Heart right ventricle (tissue), 16 donors: ENCODE results near the gene CCNDBP1. TPM values are rescaled to one million over a fixed set of nuclear protein-coding genes. Genes with fewer than 3 reads are reported as not detected.

ENCODE experiments used
- ATAC-seq, 8 donors: fragments of 200-7000 bp; cut with Tn5 transposase; one replicate each; pipeline ENCODE4 v1.9.1; 2020; ENCODE audit warnings: mild to moderate bottlenecking in 8 of 8, moderate library complexity in 8 of 8, moderate number of reproducible peaks in 1 of 8
- DNase-seq, 2 donors: peaks; one replicate each; pipeline ENCODE4 v3.0.0-alpha.2; 2020
- H3K27ac ChIP-seq, 10 donors: fragments of 200-600 bp; sonication (generic) in 2 of 10; one replicate each; pipeline versions ENCODE4 v1.5.0 to v1.8.0; 2020 to 2022; ENCODE audit warnings: mild to moderate bottlenecking in 3 of 10
- H3K27me3 ChIP-seq, 7 donors: fragments of 200-600 bp; one replicate each; pipeline ENCODE4 v1.8.0; 2021 to 2022; ENCODE audit warnings: mild to moderate bottlenecking in 2 of 7
- H3K36me3 ChIP-seq, 9 donors: fragments of 200-600 bp; sonication (generic) in 1 of 9; one replicate each; pipeline versions ENCODE4 v1.5.0 to v1.8.0; 2020 to 2022; ENCODE audit warnings: mild to moderate bottlenecking in 2 of 9
- H3K4me1 ChIP-seq, 9 donors: fragments of 200-600 bp; sonication (generic) in 1 of 9; one replicate each; pipeline versions ENCODE4 v1.5.0 to v1.8.0; 2020 to 2022; ENCODE audit warnings: mild to moderate bottlenecking in 4 of 9
- H3K4me3 ChIP-seq, 10 donors: fragments of 200-600 bp; sonication (generic) in 2 of 10; one replicate each; pipeline versions ENCODE4 v1.5.0 to v1.8.0; 2020 to 2022; ENCODE audit warnings: mild to moderate bottlenecking in 7 of 10, moderate library complexity in 2 of 10
- H3K9me3 ChIP-seq, 11 donors: fragments of 200-600 bp in 10 of 11; sonication (generic) in 2 of 11; one replicate each; pipeline versions ENCODE4 v1.5.0 to v1.8.0; 2013 to 2022; ENCODE audit warnings: mild to moderate bottlenecking in 2 of 11, control low read depth in 1 of 11, moderate library complexity in 1 of 11
- CTCF ChIP-seq, 9 donors: fragments of 200-600 bp; sonication (generic) in 2 of 9; IDR thresholded peaks; one replicate each; pipeline versions ENCODE4 v1.5.0 to v1.8.0; 2021 to 2022; ENCODE audit warnings: antibody characterized with exemption in 9 of 9, mild to moderate bottlenecking in 5 of 9, moderate library complexity in 1 of 9
- WGBS, 2 donors: extraction: QIAGEN DNeasy Blood & Tissue Kit; methylation state at CpG; one replicate each; pipeline ENCODE4 v1.1.7; 2013; ENCODE audit warnings: inconsistent platforms in 1 of 2; 5-methylcytosine and 5-hydroxymethylcytosine counted together
- intact Hi-C, 10 donors: fragments of 100-400 bp; cut with DNase I; formaldehyde crosslinking; loops; one replicate each; pipeline versions ENCODE4 v1.11.1 to v1.14.2; 2022
- polyA plus RNA-seq, 2 donors: library from polyadenylated mRNA; stranded (reverse); fragments of 200-250 nt; gene quantifications; one replicate each; pipeline ENCODE4 v1.2.3, GENCODE V29; 2013
- total RNA-seq, 10 donors: library from RNA; stranded (reverse); fragmentation: NEBNext Ultra II Directional in 3 of 10; extraction: Animal tissue kit (Norgen Biotek cat#: 25700) in 3 of 10; gene quantifications; one replicate each; pipeline versions ENCODE4 v1.2.1 to v1.2.4, GENCODE V29; 2021 to 2023
- donor health status: Arrhythmogenic right ventricular cardiomyopathy.
- donor health status: ischemic (EF 13 %, LVEDD 7.1; RV severe dilation, severe dysfunction).
- donor health status: healthy with polysubstance abuse.
- donor health status: DM: no; HTN: yes; CAD: no.
- donor health status: DM: no; HTN: no; CAD: no.
- donor health status: ischemic (EF 25% LVEDD 6.9; RV normal size, moderate dysfunction).
- donor health status: ischemic (EF 25% LVEDD 5.7; RV mildly dilated, moderate dysfunction).
- donor health status: healthy.
- donor health status: DM: yes; HTN: yes; CAD: no.
- donor health status: Ischemic cardiomyopathy.
- donor health status: ischemic (EF 35%, LVEDD 5.7; RV mildly dilated, moderate dysfunction).
- donor health status: nonischemic (EF 11% LVEDD 7.7; RV severe dilation, severe dysfunction).
- donor health status: DM: yes; HTN: yes; CAD: no.
- donor health status: PGD.
- donor health status: ischemic (EF 29% LVEDD 5.4; RV normal size, mild dysfunction).
- donor health status: nonischemic (EF 23%, LVEDD 6.1; RV moderate dilation, normal function).

Gene CCNDBP1
- total and polyA plus RNA-seq, 12 donors: 27.6 to 65.1 (median 59.0) TPM

- TF ChIP-seq CTCF (IDR thresholded peaks at IDR 0.05): no peak
- Histone ChIP-seq H3K27me3 (no peaks in the 10 kb centered on the region), H3K4me1 (peaks cover 0 to 25% (median 0%) of the 10 kb centered on the region in 9 donors), H3K27ac (no peak overlapping the region), H3K4me3 (no peak overlapping the region), H3K9me3 (peaks cover 0 to 3% (median 0%) of the 10 kb centered on the region in 11 donors), H3K36me3 (peaks cover 0 to 76% (median 25%) of the 10 kb centered on the region in 9 donors)
- WGBS, 2 donors: 92 to 95% methylated on average over 5 of the region's 5 CpGs
- intact Hi-C loops: no loop called here
- no peak for DNase-seq
- ATAC-seq: no peak
Observed at GRCh38 chr15:43146184-43146583, 39.0 kb upstream of the CCNDBP1 start.

GRCh38 chr15:43150191-43150929 lies 34.8 kb upstream of the CCNDBP1 start:
- WGBS, 2 donors: 87 to 90% methylated on average over 5 of the region's 5 CpGs
- Histone ChIP-seq H3K9me3 (no peaks in the 10 kb centered on the region), H3K36me3 (peaks cover 0 to 100% (median 57%) of the 10 kb centered on the region in 9 donors), H3K4me3 (no peak overlapping the region), H3K4me1 (peaks cover 0 to 7% (median 0%) of the 10 kb centered on the region in 9 donors), H3K27me3 (no peaks in the 10 kb centered on the region), H3K27ac (peak overlapping the region in 1 of 10 donors; percentile 45)
- DNase-seq (no peak), ATAC-seq (no peak)
- no peak for TF ChIP-seq CTCF (IDR thresholded peaks at IDR 0.05)
- intact Hi-C loops: loop anchor here in 1 of 10 donors (10.0 kb wide), 1 partner anchor 96 kb away; no protein-coding TSS in a partner anchor

- Histone ChIP-seq H3K36me3 (peaks cover 0 to 100% (median 56%) of the 10 kb centered on the region in 9 donors), H3K4me1 (peaks cover 0 to 7% (median 0%) of the 10 kb centered on the region in 9 donors), H3K27me3 (no peaks in the 10 kb centered on the region), H3K4me3 (no peak overlapping the region), H3K27ac (no peak overlapping the region), H3K9me3 (no peaks in the 10 kb centered on the region)
- ATAC-seq (no peak), DNase-seq (no peak)
- intact Hi-C loops: loop anchor here in 1 of 10 donors (10.0 kb wide), 1 partner anchor 97 kb away; no protein-coding TSS in a partner anchor
- WGBS, 2 donors: 90 to 91% methylated on average over 2 of the region's 2 CpGs
- TF ChIP-seq CTCF (IDR thresholded peaks at IDR 0.05): no peak
Observed at GRCh38 chr15:43151688-43152087, 33.5 kb upstream of the CCNDBP1 start.

GRCh38 chr15:43153269-43153668 lies 31.9 kb upstream of the CCNDBP1 start:
- no peak for TF ChIP-seq CTCF (IDR thresholded peaks at IDR 0.05)
- Histone ChIP-seq H3K27me3 (no peaks in the 10 kb centered on the region), H3K4me1 (peaks cover 0 to 7% (median 0%) of the 10 kb centered on the region in 9 donors), H3K9me3 (no peaks in the 10 kb centered on the region), H3K27ac (no peak overlapping the region), H3K36me3 (peaks cover 0 to 100% (median 51%) of the 10 kb centered on the region in 9 donors), H3K4me3 (no peak overlapping the region)
- no peak for DNase-seq
- no peak for ATAC-seq
- intact Hi-C loops: loop anchor here in 1 of 10 donors (10.0 kb wide), 1 partner anchor 98 kb away; no protein-coding TSS in a partner anchor
